Skeletal muscle cell (primary cell): ENCODE data around the gene TEX52.

Source experiments
- DNase-seq: peaks from one replicate; pipeline ENCODE4 v3.0.0-alpha.2; 2010; ENCODE audit warnings: low read depth
- H3K4me3 ChIP-seq: 2 replicates; pipeline ENCODE4 v1.5.1; 2011; ENCODE audit warnings: low read depth, mild to moderate bottlenecking, control low read depth, low read length, moderate library complexity

TEX52 gene

GRCh38 chr12:2804393-2805142, 52.3 kb downstream of the TEX52 start:
- peak; percentile 62 for DNase-seq
- H3K4me3 ChIP-seq = no peak overlapping the region

- no peak for DNase-seq
- H3K4me3 ChIP-seq = no peak overlapping the region
Measured at GRCh38 chr12:2803635-2804392, 53.0 kb downstream of the TEX52 start.

GRCh38 chr12:2801044-2801783, 55.6 kb downstream of the TEX52 start:
- H3K4me3 ChIP-seq = no peak overlapping the region
- no peak for DNase-seq

GRCh38 chr12:2800046-2800570, 56.7 kb downstream of the TEX52 start:
- no peak for DNase-seq
- no peak overlapping the region for H3K4me3 ChIP-seq
